OCI-M2 (cell line): ENCODE results near the gene POLN.

ENCODE experiments used
- DNase-seq: peaks from one replicate; lab custom pipeline; 2025; ENCODE audit not compliant: unreplicated experiment; lab: John Stamatoyannopoulos, UW

POLN gene

GRCh38 chr4:2126309-2127043 is 115.4 kb downstream of the POLN start:
- DNase-seq = no peak

GRCh38 chr4:2125831-2126230 is 116.1 kb downstream of the POLN start:
- no peak for DNase-seq

- no peak for DNase-seq
Measured at GRCh38 chr4:2125023-2125422, 116.9 kb downstream of the POLN start.

GRCh38 chr4:2116687-2117400 is 125.1 kb downstream of the POLN start:
- DNase-seq = no peak

GRCh38 chr4:2105559-2105958 is 136.4 kb downstream of the POLN start:
- DNase-seq = no peak

- no peak for DNase-seq
Measured at GRCh38 chr4:2104556-2105345, 137.2 kb downstream of the POLN start.

GRCh38 chr4:2103843-2104547 is 137.9 kb downstream of the POLN start:
- no peak for DNase-seq

- DNase-seq = no peak
Measured at GRCh38 chr4:2103127-2103842, 138.6 kb downstream of the POLN start.

- no peak for DNase-seq
Measured at GRCh38 chr4:2102045-2102883, 139.7 kb downstream of the POLN start.

- no peak for DNase-seq
Measured at GRCh38 chr4:2101346-2102044, 140.4 kb downstream of the POLN start.

- DNase-seq = no peak
Measured at GRCh38 chr4:2096073-2096609, 145.8 kb downstream of the POLN start.

GRCh38 chr4:2095236-2096072 is 146.5 kb downstream of the POLN start:
- no peak for DNase-seq

- DNase-seq = no peak
Measured at GRCh38 chr4:2094545-2094944, 147.4 kb downstream of the POLN start.

- DNase-seq = no peak
Measured at GRCh38 chr4:2093265-2093664, 148.7 kb downstream of the POLN start.

GRCh38 chr4:2092669-2093053 is 149.3 kb downstream of the POLN start:
- DNase-seq = no peak

- DNase-seq = no peak
Measured at GRCh38 chr4:2091990-2092668, 149.8 kb downstream of the POLN start.

GRCh38 chr4:2090642-2091041 is 151.3 kb downstream of the POLN start:
- no peak for DNase-seq
